HTR-8/SVneo (cell line): ENCODE measurements around the gene SURF2.
"Not testable (repeated sequence)": the region's sequence is repeated elsewhere in the genome, so short reads cannot be mapped to it uniquely, and the experiment has no call there.

Source experiments
- DNase-seq: peaks from one replicate; pipeline ENCODE4 v3.0.0; 2011; ENCODE audit warnings: low spot score, mixed read lengths; ENCODE audit not compliant: insufficient read length
- FAIRE-seq: peaks from 2 replicates; lab custom pipeline; 2011; peaks lifted over from hg19 to GRCh38; lab: Jason Lieb, UNC

The SURF2 gene

DNA sequence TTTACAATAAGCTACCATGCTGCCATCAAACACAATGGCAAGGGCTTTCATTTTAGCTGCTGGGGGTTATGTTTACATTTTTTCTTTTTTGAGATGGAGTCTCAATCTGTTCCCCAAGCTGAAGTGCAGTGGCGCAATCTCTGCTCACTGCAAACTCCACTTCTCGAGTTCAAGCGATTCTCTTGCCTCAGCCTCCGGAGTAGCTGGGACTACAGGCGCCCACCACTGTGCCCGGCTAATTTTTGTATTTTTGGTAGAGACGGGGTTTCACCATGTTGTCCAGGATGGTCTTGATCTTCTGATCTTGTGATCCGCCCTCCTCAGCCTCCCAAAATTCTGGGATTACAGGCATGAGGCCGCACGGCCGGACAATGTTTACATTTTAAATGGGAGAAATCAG, 21.5 kb upstream of the SURF2 start:
- DNase-seq, FAIRE-seq: not testable (repeated sequence)

DNA sequence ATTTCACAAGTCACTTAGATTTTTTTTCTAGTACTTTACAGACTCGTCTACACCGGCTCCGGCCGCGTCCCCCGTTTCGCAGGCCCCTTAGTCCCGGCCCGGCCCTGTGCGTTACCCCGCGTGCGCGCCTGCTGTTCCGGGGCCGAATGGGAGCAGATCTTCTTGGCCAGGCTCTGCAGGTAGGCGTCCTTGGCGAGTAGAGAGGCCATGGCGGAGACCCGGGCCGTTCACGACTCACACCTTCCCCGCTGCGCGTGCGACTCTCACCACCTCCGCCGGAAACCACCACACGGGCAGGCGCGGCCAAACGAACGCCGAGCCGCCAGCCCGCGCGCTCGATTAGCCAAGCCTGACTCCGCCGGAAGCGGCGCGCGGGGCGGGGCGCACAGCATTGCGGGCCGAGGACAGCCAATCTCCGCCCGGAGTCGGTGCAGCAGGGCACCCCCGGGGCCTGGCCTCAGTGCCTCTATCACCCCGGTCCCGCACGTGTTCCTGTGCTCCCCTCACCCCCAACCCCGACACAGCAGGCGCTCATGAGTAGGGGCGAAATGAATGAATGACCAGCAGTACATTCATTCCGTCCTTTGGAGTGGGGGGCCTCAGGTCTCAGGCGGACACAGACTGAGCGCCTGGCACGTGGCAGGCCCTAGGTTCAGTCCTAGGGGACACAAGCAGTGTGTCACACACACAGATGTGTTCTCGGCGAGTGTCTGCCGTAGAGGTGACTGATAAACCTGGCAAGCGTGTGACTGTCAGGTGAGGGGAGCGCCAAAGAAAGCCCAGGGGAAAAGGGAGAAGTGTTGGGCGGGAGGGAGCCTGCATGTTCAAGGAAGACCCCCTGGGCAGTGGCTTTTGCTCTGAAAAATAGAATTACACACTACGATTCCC, 20.2 kb upstream of the SURF2 start, which contains the start of gene SURF6:
Gene SURF6, minus strand, starts transcription at position 265 of the 888 bp plus-strand sequence. Its CDS starts 56 bp downstream, at position 209.
- peak; percentile 76 for DNase-seq
- FAIRE-seq = peak; percentile 59

DNA sequence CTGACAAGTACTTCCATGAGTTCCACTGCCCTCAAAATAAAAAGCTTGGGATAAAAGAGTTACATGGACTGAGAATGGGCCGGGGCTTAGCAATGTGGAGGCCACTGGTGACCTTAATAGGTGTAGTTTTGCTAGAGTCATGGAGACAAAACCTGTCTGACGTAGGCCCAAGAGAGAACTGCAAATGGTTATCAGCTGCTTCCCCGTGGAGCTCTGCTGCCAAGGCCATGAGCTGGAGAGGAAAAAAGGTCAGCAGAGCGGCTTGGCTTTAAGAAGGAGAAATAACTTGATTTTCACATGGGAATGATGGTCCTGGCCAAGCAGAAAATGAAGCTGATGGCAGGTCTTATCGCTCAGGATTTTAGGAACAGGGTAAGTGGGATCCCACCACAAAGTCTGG, 16.7 kb upstream of the SURF2 start:
- FAIRE-seq (no peak), DNase-seq (no peak)

DNA sequence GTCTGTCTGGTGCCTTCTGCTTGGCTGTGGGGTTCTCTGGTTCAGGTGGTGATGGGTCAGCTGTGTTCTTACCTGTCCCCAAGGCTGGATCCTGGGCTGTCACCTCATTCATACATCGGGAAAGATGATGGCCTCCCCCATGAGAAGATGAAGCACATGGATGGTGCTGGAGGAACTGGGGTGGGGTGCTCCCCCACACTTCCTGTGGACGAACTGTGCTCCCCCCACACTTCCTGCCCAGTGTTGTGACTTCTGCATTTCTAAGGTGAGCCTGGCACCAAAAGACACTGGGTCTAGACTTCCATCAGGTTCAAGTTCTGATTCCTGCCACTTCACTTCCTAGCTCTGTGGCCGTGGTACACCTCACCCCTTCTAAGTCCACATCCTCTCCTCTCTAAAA, 16.1 kb upstream of the SURF2 start:
- no peak for DNase-seq
- no peak for FAIRE-seq

DNA sequence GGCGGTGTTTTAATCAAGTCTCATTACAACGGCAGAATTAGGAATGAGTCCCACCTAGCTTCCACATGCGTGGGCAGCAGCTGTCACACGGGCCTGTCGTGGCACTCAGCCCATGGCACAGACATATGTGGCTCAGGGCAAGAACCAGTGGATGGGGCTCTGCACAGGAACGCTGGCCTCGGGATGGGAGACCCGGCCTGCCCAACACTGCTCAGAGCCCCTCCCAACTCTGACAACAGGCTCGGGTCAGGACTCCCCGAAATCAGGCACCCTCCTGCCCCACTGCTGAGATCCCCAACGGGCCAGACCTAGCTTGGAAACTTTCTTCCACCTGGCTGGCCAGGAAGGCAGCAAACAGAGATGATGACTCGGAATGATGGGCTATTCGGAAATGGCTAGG, 15.4 kb upstream of the SURF2 start:
- FAIRE-seq (no peak), DNase-seq (no peak)

DNA sequence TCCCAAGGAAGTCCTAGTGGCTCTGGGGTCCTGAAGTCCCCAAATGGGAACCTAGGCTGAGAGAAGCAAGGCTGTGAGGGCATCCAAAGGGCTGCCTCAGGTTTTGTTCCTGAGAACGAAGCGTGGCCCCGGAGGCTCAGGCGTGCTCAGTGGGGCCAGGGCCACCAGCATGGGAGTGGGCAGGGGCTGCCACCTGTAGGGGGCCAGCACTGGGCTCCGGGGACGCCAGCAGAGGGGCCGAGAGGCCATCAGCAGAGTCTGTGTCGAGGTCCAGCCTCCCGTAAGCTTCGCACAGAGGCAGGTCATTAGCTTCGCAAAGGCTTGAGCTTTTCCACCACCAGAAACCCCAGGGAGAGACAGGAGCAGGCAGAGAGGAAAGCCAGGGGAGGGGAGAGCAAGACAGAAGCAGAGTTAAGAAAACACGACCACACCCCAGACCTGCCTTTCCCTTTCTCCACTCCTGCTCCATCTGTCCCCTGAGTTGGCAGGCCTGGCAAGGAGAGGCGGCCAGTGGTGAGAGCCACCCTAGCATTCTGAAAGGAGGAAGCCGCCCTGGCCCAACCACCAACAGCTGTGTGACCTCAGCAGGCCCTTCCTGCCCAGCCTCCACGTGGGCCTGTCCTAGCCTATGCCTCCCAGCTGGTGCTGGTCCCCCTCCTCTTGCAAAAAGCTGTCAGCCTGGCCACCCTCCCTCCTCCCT, 14.8 kb upstream of the SURF2 start:
- no peak for DNase-seq
- no peak for FAIRE-seq

DNA sequence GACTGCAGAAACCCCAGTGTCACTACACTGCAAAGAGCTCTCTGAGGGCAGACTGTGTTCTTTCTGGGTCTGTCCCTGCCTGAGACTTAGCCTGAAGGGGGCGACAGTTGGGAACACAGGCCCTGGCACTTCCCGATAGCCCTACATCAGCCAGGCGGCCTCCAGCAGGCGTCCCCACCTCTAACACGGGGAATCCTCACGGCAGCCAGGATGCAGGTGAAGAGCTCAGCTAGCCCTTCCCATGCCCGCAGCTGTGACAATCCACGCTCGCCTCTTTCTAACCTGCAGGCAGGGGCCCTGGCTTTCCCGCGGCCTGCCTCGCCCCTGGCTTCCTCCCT, 14.3 kb upstream of the SURF2 start:
- DNase-seq = no peak
- FAIRE-seq = no peak

DNA sequence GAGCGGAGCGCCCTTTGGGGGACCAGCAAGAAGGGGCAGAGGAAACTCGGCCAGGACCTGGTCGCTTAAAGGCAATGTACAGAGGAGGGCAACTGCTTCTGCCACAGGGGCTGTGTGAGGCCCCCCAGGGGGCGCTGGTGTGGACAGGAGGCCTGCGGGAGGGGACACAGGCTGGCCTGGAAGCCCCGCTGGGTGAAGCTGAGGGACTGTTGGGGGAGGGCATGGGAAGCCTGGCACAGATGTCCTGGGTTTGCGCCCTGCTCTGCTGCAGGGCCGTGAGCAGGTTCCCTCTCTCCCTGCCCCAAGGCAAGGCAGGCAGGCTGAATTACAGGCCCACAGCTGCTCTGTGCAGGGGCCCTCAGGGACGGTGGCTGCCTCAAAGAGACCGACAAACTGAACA, 13.8 kb upstream of the SURF2 start:
- FAIRE-seq (no peak), DNase-seq (no peak)

DNA sequence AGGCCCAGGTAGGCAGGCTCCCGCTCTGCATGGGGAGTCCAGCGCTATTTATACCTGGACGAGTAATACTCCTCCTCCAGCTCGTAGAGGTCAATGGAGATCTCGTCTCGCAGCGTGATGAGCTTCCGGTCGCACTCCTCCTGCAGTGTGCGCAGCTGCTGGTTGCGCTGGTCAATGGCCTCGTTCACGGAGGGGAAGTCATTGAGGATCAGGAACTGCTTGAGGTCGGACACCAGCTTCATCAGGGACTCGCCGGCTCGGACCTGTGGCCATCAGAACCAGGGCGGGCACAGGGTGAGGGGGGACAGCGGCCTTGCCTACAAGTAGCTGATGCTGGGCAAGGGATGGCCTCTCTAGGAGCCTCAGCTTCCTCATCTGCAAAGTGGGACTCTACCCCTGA, 12.3 kb upstream of the SURF2 start:
- no peak for DNase-seq
- no peak for FAIRE-seq

DNA sequence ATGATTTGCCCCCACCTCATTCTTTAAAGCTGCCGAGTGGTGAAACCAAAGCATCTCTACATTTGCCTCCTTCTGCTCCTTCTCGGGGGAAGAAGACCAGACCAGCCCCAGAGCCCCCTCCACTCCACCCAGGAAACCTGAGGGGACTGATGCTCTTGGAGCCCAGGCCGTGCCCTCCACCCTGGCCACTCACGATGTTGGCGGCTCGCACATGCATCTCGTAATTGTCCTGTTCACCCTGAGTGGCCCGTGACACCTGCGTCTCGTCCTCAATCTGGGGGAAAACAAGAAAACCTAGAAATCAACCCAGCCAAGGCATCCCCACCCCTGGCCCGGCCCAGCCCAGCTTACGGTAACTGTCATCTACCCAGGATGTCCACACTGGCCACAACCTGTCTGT, 11.4 kb upstream of the SURF2 start:
- FAIRE-seq = no peak
- no peak for DNase-seq

DNA sequence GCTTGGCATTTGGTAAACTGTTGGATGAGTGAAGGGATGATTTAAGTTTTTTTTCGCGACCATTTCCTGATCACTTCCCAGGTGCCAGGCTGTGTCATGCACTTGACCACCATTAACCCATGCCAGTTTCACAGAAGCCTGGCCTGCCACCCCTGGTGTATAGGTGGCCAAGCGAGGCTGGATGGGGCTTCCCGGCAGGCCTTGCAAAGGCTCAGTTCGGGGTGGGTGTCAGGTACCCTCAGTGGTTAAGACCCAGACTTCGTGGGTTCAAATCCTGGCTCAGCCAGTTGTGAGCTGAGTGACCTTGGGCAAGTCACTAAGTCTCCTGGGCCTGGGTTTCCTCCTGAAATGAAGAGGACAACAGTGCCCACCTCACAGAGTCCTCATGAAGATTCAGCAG, 10.8 kb upstream of the SURF2 start:
- no peak for FAIRE-seq

DNA sequence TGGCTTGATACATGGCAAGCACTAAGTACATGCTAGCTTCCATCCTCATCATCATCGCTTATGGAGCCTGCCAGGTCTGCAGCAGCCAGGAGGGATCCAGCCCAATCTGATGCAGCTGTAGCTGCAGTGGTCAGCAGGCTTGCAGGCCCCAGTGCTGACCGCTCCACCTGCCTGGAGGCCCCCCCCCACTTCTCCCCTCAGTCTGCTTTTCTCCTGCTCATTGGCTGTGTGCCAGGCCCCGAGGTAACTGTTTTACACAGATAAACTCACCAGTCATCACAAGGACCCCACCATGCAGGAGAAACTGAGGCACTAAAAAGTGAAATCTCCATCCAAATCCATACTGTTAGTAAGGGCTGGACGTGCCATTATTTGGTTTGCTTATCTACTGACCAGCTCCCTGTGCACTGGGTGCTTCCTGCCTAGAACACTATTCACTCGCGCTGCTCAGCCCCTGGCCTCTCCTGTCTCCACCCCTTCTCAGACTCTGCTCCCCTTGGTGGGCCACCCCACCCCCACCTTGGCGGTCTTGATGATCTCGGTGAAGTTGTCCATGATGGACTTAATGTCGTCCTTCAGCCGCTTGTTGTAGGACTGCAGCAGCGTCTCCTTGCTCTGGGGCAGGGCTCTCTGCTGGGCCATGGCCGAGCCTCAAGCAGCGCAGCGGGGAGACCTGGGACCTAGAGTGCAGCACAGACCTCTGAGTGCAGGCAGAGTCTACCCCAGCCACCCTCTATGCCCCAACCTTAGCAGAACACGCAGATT, 10.1 kb upstream of the SURF2 start:
- FAIRE-seq (no peak), DNase-seq (no peak)

More for the DNA sequence above, 10.8 kb upstream of the SURF2 start:
- no peak for DNase-seq

DNA sequence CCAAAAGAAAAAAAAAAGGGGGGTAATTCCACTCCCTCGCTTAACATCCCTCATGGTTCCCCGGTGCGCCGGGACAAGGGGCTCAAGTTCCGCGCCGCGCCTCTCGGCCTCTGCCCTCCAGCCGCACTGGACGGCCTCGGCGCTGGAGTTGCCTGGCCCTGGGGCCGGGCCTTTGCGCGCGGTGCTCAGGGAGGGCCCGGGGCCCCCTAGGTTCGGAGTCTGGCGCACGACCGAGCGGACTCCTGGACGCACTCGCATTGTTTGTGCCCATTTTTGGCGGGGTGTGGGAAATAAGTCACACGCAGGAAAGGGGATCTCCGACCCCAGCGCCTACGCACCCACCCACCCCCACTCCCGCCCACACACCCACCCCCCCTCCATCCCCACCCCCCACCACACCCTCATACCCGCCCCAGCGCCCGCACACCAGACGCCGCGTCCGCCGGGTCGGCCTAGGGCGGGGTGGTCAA, 8.8 kb upstream of the SURF2 start:
- no peak for FAIRE-seq
- DNase-seq = no peak

DNA sequence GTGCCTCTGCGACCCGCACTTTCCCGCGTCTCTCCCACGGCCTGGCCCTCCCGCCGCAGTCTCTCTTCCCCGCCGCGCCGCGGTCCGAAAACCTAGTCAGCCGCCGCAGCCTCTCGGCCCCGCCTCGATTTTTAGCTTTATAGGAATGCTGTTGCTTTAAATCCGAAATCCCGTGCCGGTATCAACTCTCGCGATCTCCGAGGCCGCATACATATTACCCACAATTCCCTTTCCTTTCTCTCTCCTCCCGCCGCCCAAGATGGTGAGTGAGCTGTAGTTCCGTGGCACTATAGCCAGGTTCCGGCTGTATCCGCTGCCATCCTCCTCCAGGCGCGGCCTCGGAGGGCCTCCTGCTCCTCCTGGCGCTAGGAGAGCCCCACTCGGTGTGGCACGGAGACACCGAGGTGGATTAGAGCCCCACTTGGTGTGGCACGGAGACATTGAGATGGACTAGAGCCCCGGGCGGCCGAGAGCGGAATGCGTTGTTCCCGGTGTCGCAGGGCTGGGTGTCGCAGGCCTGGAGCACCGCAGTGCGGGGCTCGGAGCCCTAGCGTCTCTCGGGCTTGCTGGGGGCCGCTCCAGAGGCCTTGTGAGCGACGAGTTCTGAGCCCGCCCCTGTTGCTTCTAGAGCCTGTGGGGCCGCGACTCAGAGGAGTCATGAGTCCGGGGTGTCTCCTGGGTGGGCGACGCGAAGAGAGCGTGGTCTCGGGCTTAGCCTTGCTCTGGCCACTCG, 8.2 kb upstream of the SURF2 start, which contains the start of the genes MED22 and RPL7A:
Gene MED22, minus strand, starts transcription at position 147 of the 733 bp plus-strand sequence. CDS start 1,469 bp downstream, outside the sequence.
Gene RPL7A, plus strand, starts transcription at position 234 of the 733 bp plus-strand sequence. Its CDS starts 26 bp downstream, at position 260.
- FAIRE-seq (no peak), DNase-seq (peak; percentile 88)

DNA sequence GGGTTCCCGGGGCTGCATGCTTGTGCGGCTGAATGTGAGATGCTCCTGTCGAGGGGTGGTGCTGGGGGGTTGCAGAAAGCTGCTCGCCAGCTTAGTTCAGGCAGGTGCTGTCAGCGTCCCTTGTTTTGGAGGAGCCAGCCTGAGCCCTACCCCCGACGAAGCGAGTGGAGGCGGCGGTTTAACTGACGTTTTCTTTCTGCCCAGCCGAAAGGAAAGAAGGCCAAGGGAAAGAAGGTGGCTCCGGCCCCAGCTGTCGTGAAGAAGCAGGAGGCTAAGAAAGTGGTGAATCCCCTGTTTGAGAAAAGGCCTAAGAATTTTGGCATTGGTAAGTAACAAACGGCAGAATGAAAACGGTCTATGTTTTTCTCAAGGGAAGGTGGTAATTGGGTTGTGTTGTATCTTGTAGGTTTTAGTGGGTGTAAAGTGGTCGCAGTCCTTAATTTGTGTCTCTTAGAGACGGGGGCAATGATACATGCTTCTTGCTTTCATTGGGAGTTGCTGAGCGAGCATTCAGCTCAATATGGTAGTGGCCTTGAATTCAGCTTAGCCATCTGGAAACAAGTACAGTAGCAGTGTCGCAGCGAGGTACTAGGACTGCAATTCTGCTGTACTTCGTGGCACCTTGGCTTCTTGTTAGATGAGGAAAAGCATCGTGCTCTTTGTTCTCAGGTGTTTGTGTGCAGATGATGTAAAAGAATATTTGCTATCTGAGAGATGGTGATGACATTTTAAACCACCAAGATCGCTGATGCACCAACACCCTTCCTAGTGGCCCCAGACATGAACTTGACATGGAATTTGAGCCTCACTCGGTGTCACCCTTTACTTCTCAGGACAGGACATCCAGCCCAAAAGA, 7.4 kb upstream of the SURF2 start:
- DNase-seq (no peak), FAIRE-seq (no peak)

DNA sequence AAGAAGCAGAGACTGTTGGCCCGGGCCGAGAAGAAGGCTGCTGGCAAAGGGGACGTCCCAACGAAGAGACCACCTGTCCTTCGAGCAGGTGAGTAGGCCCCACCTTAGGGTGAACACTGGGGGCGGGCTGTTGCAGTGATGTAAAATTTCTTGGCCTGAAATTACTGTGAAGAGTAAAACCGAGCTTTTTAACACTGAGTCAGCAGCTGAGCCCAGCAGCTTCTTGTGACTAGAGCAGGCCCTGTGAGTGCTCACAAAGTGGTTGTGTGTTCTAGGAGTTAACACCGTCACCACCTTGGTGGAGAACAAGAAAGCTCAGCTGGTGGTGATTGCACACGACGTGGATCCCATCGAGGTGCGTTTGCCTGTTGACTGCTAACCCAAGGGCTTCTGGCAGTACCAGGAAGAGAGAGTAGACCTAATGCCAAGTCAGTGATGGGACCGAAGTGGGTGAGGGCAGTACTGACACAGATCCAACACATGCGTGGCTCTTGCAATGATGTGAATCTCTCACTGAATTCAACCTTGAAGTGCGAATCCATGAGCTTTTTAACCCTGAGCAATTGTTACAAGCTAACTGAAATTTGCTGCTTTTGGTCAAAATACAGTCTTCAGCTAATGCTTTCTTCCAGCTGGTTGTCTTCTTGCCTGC, 6.3 kb upstream of the SURF2 start:
- FAIRE-seq (no peak), DNase-seq (no peak)

DNA sequence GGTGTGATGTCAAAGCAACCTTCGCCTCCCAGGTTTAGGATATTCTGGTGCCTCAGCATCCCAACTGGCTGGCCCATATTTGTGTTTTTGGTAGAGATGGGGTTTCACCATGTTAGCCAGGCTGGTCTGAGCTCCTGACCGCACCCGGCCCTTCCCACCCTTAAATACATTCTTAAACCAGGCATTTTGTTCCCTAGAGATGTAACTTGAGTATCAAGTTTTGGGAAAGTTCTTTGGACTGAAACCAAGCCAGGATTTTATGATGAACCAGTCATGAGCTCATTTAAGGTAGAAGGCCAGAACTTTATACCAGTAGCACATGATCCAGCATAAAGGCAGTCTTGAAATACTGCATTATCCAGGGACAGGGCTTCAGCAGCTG, 4.8 kb upstream of the SURF2 start:
- DNase-seq = no peak
- FAIRE-seq = no peak

DNA sequence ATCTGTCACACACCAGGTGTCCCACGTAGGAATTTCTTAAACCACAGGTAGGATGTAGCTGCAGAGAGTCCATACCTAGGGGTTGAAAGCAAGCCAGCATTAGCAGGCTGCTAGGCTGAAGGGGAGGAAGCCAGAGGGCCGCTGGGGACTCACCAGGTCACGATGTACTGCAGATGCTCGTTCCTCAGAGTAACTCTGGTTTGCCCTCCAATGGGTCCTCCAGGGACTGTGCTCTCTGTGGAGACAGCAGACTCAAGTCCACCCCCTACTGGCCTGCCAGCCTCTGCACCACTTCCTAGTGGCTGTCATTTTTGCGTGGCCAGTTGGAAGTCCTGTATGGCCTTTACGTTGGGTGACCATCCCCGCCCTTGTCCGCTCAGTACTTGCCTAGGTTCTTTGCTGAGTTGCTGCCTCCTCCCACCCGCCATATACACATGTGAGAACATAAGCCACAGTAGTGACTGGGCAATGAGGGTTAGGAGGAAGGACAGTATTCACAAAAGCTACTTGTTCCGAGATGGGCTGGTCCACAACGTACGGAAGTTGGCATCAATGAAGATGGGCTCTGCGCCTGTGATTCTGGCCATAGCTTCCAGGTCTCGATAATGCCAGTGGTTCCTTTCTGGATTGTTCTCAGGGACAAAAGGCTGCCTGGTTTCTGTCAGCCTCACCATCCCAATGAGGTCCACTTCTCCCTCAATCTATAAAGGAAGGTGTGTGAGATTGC, 4.3 kb upstream of the SURF2 start:
- no peak for FAIRE-seq
- DNase-seq = peak; percentile 19
